ENCODE data around the gene LTO1. TPM values are rescaled to one million over a fixed set of nuclear protein-coding genes. Genes with fewer than 3 reads are reported as not detected.

LTO1 gene
- total and polyA plus RNA-seq, 2 of the 13 experiments (the other 11 are each of a cell fraction or from before 2014, with no cell fraction given), result 11.8 to 15.0 TPM

DNA sequence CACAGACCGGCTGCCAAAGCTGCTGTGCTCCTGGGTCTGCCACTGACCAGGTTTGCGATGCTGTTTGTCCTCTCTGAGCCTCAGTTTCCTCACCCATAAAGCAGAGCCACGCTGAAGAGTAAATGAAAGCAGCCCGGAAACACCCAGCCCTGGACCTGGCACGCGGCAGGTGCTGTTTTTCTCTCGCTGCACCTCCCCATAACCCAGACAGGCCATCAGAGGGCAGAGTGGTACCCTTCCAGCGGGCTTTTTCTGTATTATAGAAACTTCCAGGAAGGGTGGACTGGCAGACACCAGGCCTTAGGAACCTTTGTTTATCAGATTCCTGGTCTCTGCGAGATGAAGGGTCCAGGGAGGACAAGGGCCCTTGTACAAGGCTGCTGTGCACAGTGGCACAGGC, 46.6 kb upstream of the LTO1 start (continued):
- TF ChIP-seq, protein P1, sequence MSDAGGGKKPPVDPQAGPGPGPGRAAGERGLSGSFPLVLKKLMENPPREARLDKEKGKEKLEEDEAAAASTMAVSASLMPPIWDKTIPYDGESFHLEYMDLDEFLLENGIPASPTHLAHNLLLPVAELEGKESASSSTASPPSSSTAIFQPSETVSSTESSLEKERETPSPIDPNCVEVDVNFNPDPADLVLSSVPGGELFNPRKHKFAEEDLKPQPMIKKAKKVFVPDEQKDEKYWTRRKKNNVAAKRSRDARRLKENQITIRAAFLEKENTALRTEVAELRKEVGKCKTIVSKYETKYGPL (CRISPR knock-in tag; IDR thresholded peaks at IDR 0.05), result no peak
- TF ChIP-seq ZNF3 (CRISPR knock-in tag; IDR thresholded peaks at IDR 0.05) (no peak), ZFP90 (CRISPR knock-in tag; IDR thresholded peaks at IDR 0.05; ENCODE audit: borderline replicate concordance) (no peak), ISL2 (CRISPR knock-in tag; IDR thresholded peaks at IDR 0.05) (no peak), STAG1 (CRISPR knock-in tag; IDR thresholded peaks at IDR 0.05) (peak; percentile 58), ZNF761 (CRISPR knock-in tag; conservative IDR thresholded peaks at IDR 0.05) (no peak), NR3C1 (CRISPR knock-in tag; IDR thresholded peaks at IDR 0.05) (no peak), TBL1XR1 (IDR thresholded peaks at IDR 0.05; ENCODE audit: borderline replicate concordance, low read length, partially characterized antibody) (no peak), RAD21 (CRISPR knock-in tag; IDR thresholded peaks at IDR 0.05) (0 out of 2 replicates have a peak, but pooled peaks have one; percentile 17), SMC3 (IDR thresholded peaks at IDR 0.05; ENCODE audit: low read length) (peak; percentile 20; the same call in 1 of the 2 replicates), ZNF235 (CRISPR knock-in tag; IDR thresholded peaks at IDR 0.05; ENCODE audit: borderline replicate concordance) (no peak), ZC3H4 (CRISPR knock-in tag; IDR thresholded peaks at IDR 0.05; ENCODE audit: borderline replicate concordance) (no peak), ARNT (IDR thresholded peaks at IDR 0.05) (no peak), NFRKB (IDR thresholded peaks at IDR 0.05) (no peak), NFYC (CRISPR knock-in tag; IDR thresholded peaks at IDR 0.05) (no peak), ZNF354B (CRISPR knock-in tag; IDR thresholded peaks at IDR 0.05) (no peak)
- TF ChIP-seq, protein P2, sequence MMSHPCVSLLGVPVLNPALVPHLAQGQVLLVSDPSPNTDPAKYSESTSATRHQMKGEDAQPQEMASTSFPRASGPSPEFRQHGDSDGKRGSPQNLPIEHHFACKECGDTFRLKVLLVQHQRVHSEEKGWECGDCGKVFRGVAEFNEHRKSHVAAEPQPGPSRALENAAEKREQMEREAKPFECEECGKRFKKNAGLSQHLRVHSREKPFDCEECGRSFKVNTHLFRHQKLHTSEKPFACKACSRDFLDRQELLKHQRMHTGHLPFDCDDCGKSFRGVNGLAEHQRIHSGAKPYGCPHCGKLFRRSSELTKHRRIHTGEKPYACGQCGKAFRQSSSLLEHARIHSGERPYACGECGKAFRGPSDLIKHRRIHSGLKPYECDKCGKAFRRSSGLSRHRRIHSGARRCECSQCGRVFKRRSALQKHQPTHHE (CRISPR knock-in tag; IDR thresholded peaks at IDR 0.05; ENCODE audit: borderline replicate concordance), result no peak

Measured in HepG2 (cell line).